Osteocyte (in vitro differentiated cells): Measurements from ENCODE around the gene BLOC1S6. TPM values are rescaled to one million over a fixed set of nuclear protein-coding genes. Genes with fewer than 3 reads are reported as not detected.
A peak's percentile ranks its signal among the peaks of the same experiment; 100 is the strongest.
"Not testable (repeated sequence)": the region's sequence is repeated elsewhere in the genome, so short reads cannot be mapped to it uniquely, and the experiment has no call there.

Experiments used
- DNase-seq: peaks from one replicate; pipeline ENCODE4 v3.0.0; 2021; ENCODE audit warnings: mixed read lengths; ENCODE audit not compliant: unreplicated experiment; ENCODE audit errors: extremely low spot score
- H3K27ac Mint-ChIP-seq: one replicate; pipeline ENCODE4 v1.8.0; 2021; ENCODE audit warnings: mild to moderate bottlenecking, mixed read lengths; ENCODE audit not compliant: unreplicated experiment
- H3K27me3 Mint-ChIP-seq: one replicate; pipeline ENCODE4 v1.8.0; 2021; ENCODE audit warnings: mixed read lengths; ENCODE audit not compliant: unreplicated experiment
- H3K36me3 Mint-ChIP-seq: one replicate; pipeline ENCODE4 v1.8.0; 2021; ENCODE audit warnings: mixed read lengths; ENCODE audit not compliant: unreplicated experiment
- H3K4me1 Mint-ChIP-seq: one replicate; pipeline ENCODE4 v1.8.0; 2021; ENCODE audit warnings: mixed read lengths; ENCODE audit not compliant: unreplicated experiment
- H3K4me3 Mint-ChIP-seq: one replicate; pipeline ENCODE4 v1.8.0; 2021; ENCODE audit warnings: mild to moderate bottlenecking, moderate library complexity, mixed read lengths; ENCODE audit not compliant: unreplicated experiment
- H3K9me3 Mint-ChIP-seq: one replicate; pipeline ENCODE4 v1.8.0; 2021; ENCODE audit warnings: mixed read lengths; ENCODE audit not compliant: unreplicated experiment
- CTCF ChIP-seq: fragments of 200-600 bp; sonication (generic); IDR thresholded peaks from 2 replicates; pipeline ENCODE4 v1.5.0; 2021; ENCODE audit warnings: antibody characterized with exemption, mild to moderate bottlenecking, moderate library complexity
- total RNA-seq: library from RNA; stranded (reverse); gene quantifications from 2 replicates; pipeline ENCODE4 v1.2.1, GENCODE V29; 2021

Gene BLOC1S6
- total RNA-seq, 1 donor from 2014 or later, result 49.7 TPM

- no peaks in the 10 kb centered on the region for H3K9me3 Mint-ChIP-seq
- no peak overlapping the region for H3K4me3 Mint-ChIP-seq
- H3K36me3 Mint-ChIP-seq, result peaks cover 3% of the 10 kb centered on the region
- H3K4me1 Mint-ChIP-seq, result peaks cover 63% of the 10 kb centered on the region
- peak overlapping the region; percentile 83 for H3K27ac Mint-ChIP-seq
- no peak for DNase-seq
- no peak for TF ChIP-seq CTCF
- no peaks in the 10 kb centered on the region for H3K27me3 Mint-ChIP-seq
Measured at GRCh38 chr15:45645026-45645980, 58.1 kb downstream of the BLOC1S6 start.

- DNase-seq, result no peak
- peaks cover 3% of the 10 kb centered on the region for H3K36me3 Mint-ChIP-seq
- H3K4me3 Mint-ChIP-seq, result no peak overlapping the region
- H3K4me1 Mint-ChIP-seq, result peaks cover 54% of the 10 kb centered on the region
- peak overlapping the region; percentile 83 for H3K27ac Mint-ChIP-seq
- no peaks in the 10 kb centered on the region for H3K27me3 Mint-ChIP-seq
- TF ChIP-seq CTCF, result no peak
- H3K9me3 Mint-ChIP-seq, result no peaks in the 10 kb centered on the region
Measured at GRCh38 chr15:45646220-45646619, 59.0 kb downstream of the BLOC1S6 start.

GRCh38 chr15:45647828-45648227 is 60.6 kb downstream of the BLOC1S6 start:
- Mint-ChIP-seq H3K36me3 (peaks cover 3% of the 10 kb centered on the region), H3K27me3 (no peaks in the 10 kb centered on the region), H3K27ac (no peak overlapping the region), H3K4me3 (no peak overlapping the region), H3K9me3 (no peaks in the 10 kb centered on the region), H3K4me1 (peaks cover 38% of the 10 kb centered on the region)
- DNase-seq, result no peak
- TF ChIP-seq CTCF, result no peak

- no peak for TF ChIP-seq CTCF
- Mint-ChIP-seq H3K4me3 (no peak overlapping the region), H3K4me1 (peaks cover 34% of the 10 kb centered on the region), H3K9me3 (no peaks in the 10 kb centered on the region), H3K36me3 (peaks cover 3% of the 10 kb centered on the region), H3K27ac (no peak overlapping the region), H3K27me3 (no peaks in the 10 kb centered on the region)
- DNase-seq, result no peak
Measured at GRCh38 chr15:45648521-45649200, 61.5 kb downstream of the BLOC1S6 start.

GRCh38 chr15:45650007-45650406 is 62.8 kb downstream of the BLOC1S6 start:
- H3K27ac Mint-ChIP-seq, H3K36me3 Mint-ChIP-seq, H3K9me3 Mint-ChIP-seq, DNase-seq, H3K4me3 Mint-ChIP-seq, H3K27me3 Mint-ChIP-seq: not testable (repeated sequence)
- peaks cover 27% of the 10 kb centered on the region for H3K4me1 Mint-ChIP-seq
